Measurements from ENCODE around the gene TMEM108.

Gene TMEM108

DNA sequence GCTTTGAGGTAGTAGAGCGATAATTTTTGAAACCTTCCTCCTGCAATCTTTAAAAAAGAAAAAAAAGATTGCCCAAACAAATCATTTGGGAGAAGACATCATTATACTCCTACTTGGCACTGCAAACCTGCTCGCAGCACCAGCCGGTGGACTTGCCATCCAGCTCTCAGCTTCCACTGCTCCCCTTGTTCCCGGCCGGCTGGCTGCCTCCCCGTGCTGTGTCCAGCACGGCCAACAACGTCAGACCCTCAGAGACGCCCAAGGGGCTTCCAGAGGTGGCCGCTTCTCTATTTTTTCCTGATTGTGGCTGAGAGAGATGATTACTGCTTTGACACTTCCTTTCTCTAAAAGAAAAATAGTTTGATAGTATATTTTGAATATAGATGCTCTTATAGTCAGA, 358.7 kb downstream of the TMEM108 start:
- Histone ChIP-seq H3K79me2 (ENCODE audit: insufficient read depth, low read length) (no peaks in the 10 kb centered on the region), H3K4me1 (ENCODE audit: insufficient read depth, low read length) (no peaks in the 10 kb centered on the region), H2AFZ (ENCODE audit: low read depth, low read length) (no peak overlapping the region), H3K4me3 (ENCODE audit: low read depth in 1 of 2, low read length in 2 of 2) (no peak overlapping the region), H3K27ac (ENCODE audit: low read length) (no peak overlapping the region), H4K20me1 (ENCODE audit: insufficient read depth, low read length) (no peaks in the 10 kb centered on the region; the same call in 1 of the 2 replicates), H3K27me3 (ENCODE audit: insufficient read depth, low read length, poor library complexity) (no peaks in the 10 kb centered on the region), H3K9me3 (ENCODE audit: insufficient read depth, low read length, severe bottlenecking) (no peaks in the 10 kb centered on the region), H3K36me3 (ENCODE audit: insufficient read depth, low read length) (no peaks in the 10 kb centered on the region), H3K9ac (ENCODE audit: low read depth, low read length) (no peak overlapping the region), H3K4me2 (ENCODE audit: insufficient read depth, low read length) (no peak overlapping the region)
- no peak for TF ChIP-seq EZH2 (IDR thresholded peaks at IDR 0.05; ENCODE audit: borderline replicate concordance, low read depth, low read length, severe bottlenecking)
- TF ChIP-seq, protein P1, sequence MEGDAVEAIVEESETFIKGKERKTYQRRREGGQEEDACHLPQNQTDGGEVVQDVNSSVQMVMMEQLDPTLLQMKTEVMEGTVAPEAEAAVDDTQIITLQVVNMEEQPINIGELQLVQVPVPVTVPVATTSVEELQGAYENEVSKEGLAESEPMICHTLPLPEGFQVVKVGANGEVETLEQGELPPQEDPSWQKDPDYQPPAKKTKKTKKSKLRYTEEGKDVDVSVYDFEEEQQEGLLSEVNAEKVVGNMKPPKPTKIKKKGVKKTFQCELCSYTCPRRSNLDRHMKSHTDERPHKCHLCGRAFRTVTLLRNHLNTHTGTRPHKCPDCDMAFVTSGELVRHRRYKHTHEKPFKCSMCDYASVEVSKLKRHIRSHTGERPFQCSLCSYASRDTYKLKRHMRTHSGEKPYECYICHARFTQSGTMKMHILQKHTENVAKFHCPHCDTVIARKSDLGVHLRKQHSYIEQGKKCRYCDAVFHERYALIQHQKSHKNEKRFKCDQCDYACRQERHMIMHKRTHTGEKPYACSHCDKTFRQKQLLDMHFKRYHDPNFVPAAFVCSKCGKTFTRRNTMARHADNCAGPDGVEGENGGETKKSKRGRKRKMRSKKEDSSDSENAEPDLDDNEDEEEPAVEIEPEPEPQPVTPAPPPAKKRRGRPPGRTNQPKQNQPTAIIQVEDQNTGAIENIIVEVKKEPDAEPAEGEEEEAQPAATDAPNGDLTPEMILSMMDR (IDR thresholded peaks at IDR 0.05; ENCODE audit: borderline replicate concordance, extremely low read depth, low read length, poor library complexity, severe bottlenecking), result no peak
- DNase-seq (no peak), ATAC-seq (ENCODE audit: insufficient read depth, low read depth) (no peak)

DNA sequence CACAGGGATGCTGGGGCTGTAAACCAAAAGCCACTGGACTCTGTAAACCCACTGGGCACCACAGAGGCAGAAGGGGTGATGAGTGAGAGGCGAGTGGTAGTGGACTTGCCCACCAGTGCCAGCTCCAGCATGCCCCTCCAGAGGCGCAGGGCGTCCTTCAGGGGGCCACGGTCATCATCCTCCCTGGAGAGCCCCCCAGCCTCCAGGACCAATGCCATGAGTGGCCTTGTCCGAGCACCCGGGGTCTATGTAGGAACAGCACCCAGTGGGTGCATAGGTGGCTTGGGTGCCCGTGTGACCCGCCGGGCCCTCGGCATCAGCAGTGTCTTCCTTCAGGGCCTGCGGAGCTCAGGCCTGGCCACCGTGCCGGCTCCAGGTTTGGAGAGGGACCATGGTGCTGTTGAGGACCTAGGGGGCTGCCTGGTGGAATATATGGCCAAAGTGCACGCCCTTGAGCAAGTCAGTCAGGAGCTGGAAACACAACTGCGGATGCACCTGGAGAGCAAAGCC, 361.9 kb downstream of the TMEM108 start, which contains the start of gene BFSP2:
Gene BFSP2, plus strand, starts transcription at position 51 of the 510 bp plus-strand sequence. Its CDS starts 28 bp downstream, at position 79.
- H3K79me2 ChIP-seq (ENCODE audit: insufficient read depth, low read length), result no peaks in the 10 kb centered on the region
- ATAC-seq (ENCODE audit: insufficient read depth, low read depth), result no peak
- no peak within 1 kb of the TSS for H2AFZ ChIP-seq (ENCODE audit: low read depth, low read length)
- no peak within 1 kb of the TSS for H3K4me2 ChIP-seq (ENCODE audit: insufficient read depth, low read length)
- no peaks in the 10 kb centered on the region; the same call in 1 of the 2 replicates for H4K20me1 ChIP-seq (ENCODE audit: insufficient read depth, low read length)
- H3K27me3 ChIP-seq (ENCODE audit: insufficient read depth, low read length, poor library complexity), result no peaks in the 10 kb centered on the region
- DNase-seq, result no peak
- no peak within 1 kb of the TSS for H3K27ac ChIP-seq (ENCODE audit: low read length)
- no peak within 1 kb of the TSS for H3K9ac ChIP-seq (ENCODE audit: low read depth, low read length)
- TF ChIP-seq, protein P1 (IDR thresholded peaks at IDR 0.05; ENCODE audit: borderline replicate concordance, extremely low read depth, low read length, poor library complexity, severe bottlenecking), result no peak
- no peak for TF ChIP-seq EZH2 (IDR thresholded peaks at IDR 0.05; ENCODE audit: borderline replicate concordance, low read depth, low read length, severe bottlenecking)
- no peaks in the 10 kb centered on the region for H3K9me3 ChIP-seq (ENCODE audit: insufficient read depth, low read length, severe bottlenecking)
- no peaks in the 10 kb centered on the region for H3K36me3 ChIP-seq (ENCODE audit: insufficient read depth, low read length)
- no peaks in the 10 kb centered on the region for H3K4me1 ChIP-seq (ENCODE audit: insufficient read depth, low read length)
- H3K4me3 ChIP-seq (ENCODE audit: low read depth in 1 of 2, low read length in 2 of 2), result no peak within 1 kb of the TSS

DNA sequence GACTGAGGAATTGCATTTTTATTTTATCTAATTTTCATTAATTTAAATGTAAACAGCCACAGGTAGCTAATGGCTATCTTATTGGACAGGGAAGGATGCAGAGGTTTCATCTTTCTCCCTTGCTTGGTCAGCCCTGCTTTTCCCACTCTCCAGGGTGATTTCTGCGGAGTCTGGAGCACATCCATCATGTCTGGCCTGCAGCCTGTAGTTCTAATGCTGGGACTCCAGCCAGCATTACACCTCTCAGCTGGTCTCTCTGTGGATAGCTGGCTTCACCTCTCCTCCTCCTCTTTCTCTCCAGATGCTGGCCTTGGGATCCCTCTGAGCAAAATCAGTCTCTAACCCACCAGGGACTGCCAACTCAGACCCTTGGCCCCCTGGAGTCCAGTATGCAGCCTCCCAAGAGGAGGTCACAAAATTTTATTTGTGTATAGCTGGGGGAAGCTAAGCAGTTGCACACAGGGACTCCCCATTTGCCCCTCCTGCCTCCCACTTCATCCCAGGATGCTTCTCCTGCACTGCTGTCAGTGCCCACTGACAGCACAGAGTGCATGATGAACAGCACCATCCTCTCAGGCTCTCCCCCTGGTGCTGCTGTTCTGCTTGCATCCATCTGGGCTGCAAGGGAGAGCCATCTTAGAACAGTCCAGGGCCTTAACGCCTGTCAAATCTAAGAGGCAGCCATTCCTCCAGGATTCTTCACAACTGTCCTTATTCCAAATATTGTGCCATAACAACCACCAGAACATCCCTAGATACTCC, 363.4 kb downstream of the TMEM108 start:
- Histone ChIP-seq H3K9ac (ENCODE audit: low read depth, low read length) (no peak overlapping the region), H3K79me2 (ENCODE audit: insufficient read depth, low read length) (no peaks in the 10 kb centered on the region), H3K4me1 (ENCODE audit: insufficient read depth, low read length) (no peaks in the 10 kb centered on the region), H3K36me3 (ENCODE audit: insufficient read depth, low read length) (no peaks in the 10 kb centered on the region), H2AFZ (ENCODE audit: low read depth, low read length) (no peak overlapping the region), H3K27ac (ENCODE audit: low read length) (no peak overlapping the region), H3K27me3 (ENCODE audit: insufficient read depth, low read length, poor library complexity) (no peaks in the 10 kb centered on the region), H3K4me3 (ENCODE audit: low read depth in 1 of 2, low read length in 2 of 2) (no peak overlapping the region), H3K4me2 (ENCODE audit: insufficient read depth, low read length) (no peak overlapping the region), H4K20me1 (ENCODE audit: insufficient read depth, low read length) (no peaks in the 10 kb centered on the region; the same call in 1 of the 2 replicates), H3K9me3 (ENCODE audit: insufficient read depth, low read length, severe bottlenecking) (no peaks in the 10 kb centered on the region)
- DNase-seq (no peak), ATAC-seq (ENCODE audit: insufficient read depth, low read depth) (no peak)
- no peak for TF ChIP-seq EZH2 (IDR thresholded peaks at IDR 0.05; ENCODE audit: borderline replicate concordance, low read depth, low read length, severe bottlenecking)
- TF ChIP-seq, protein P1 (IDR thresholded peaks at IDR 0.05; ENCODE audit: borderline replicate concordance, extremely low read depth, low read length, poor library complexity, severe bottlenecking), result no peak

Measured in DND-41 (cell line).